Hematopoietic multipotent progenitor cell treated with erythropoietin and hydrocortisone succinate and interleukin-3 and kit ligand, for 15 days (in vitro differentiated cells): ENCODE measurements around the gene PTPN1.
"Not testable (repeated sequence)": the region's sequence is repeated elsewhere in the genome, so short reads cannot be mapped to it uniquely, and the experiment has no call there.

Experiments
- DNase-seq: peaks from one replicate; pipeline ENCODE4 v3.0.0-alpha.2; 2015; ENCODE audit warnings: low spot score

Gene PTPN1

GRCh38 chr20:50532221-50532620 lies 22.0 kb downstream of the PTPN1 start:
- no peak for DNase-seq

GRCh38 chr20:50533061-50533460 lies 22.9 kb downstream of the PTPN1 start:
- no peak for DNase-seq

- DNase-seq = no peak
These were observed 23.3 kb downstream of the PTPN1 start for GRCh38 chr20:50533464-50533863.

- no peak for DNase-seq
These were observed 24.4 kb downstream of the PTPN1 start for GRCh38 chr20:50534567-50534966.

DNA sequence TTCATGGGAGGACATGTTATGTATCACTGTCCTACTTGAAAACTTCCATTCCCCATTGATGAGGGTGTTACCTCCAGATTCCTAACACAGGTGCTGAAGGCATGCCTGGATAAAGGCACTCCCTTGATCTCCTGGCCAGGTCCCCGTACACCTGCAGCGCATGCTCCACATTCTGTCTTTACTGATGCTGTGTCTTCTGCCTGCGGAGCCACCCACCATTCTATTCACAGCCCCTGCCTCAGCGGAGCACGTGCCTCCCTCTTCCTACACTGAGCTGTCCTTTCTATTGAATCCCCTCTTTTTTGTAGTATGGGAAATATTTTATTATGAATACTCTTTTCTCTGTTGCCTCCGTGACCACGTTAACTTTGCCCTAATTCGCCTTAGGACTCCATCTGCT lies 25.0 kb downstream of the PTPN1 start:
- DNase-seq = no peak

- no peak for DNase-seq
These were observed 26.1 kb downstream of the PTPN1 start for GRCh38 chr20:50536333-50536732.

DNA sequence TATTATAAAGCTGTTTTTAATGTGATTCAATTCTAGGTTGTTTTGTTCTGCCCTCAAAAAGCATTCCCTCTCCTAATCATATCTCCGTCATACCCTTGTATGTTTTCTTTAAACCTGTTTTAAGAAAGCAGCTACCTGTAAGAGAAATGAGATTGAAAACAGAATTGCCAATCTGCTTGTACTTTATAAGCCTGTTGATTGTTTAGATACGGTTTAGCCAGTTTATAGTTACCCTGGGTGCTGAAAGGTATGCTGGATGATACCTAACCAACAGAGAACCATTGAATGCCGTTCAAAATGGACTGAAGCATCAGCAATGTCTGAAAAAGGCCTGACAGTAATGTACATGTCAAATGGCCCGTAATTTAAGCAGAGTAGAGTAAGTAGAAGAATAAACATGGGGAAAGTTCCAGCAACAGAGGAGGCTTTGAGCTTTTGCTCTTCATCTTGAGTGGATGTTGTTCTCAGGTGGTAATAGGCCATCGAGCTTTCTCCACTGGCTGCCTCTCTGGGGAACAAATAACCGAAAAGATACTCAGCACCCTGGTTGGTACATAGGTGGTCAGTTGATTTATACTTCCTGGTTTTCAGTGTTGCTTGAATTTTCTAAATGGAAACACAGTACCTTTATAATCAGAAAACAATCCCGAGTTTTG lies 27.5 kb downstream of the PTPN1 start:
- no peak for DNase-seq

GRCh38 chr20:50538276-50538675 lies 28.1 kb downstream of the PTPN1 start:
- no peak for DNase-seq

DNA sequence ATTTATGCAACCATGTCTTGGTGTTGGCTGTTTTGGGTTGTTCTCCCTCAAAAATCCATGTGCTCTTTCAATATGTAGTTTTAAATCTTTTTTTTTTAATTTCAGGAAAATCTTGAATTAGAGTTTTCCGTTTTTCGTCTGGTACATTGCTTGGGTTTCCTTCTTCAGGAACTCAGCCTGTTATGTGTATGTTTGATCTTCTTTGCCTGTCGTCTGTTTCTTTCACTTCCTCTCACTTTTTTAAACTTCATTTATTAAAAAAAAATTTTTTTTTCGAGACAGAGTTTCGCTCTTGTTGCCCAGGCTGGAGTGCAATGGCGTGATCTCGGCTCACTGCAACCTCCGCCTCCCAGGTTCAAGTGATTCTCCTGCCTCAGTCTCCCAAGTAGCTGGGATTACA lies 29.6 kb downstream of the PTPN1 start:
- DNase-seq = not testable (repeated sequence)

DNA sequence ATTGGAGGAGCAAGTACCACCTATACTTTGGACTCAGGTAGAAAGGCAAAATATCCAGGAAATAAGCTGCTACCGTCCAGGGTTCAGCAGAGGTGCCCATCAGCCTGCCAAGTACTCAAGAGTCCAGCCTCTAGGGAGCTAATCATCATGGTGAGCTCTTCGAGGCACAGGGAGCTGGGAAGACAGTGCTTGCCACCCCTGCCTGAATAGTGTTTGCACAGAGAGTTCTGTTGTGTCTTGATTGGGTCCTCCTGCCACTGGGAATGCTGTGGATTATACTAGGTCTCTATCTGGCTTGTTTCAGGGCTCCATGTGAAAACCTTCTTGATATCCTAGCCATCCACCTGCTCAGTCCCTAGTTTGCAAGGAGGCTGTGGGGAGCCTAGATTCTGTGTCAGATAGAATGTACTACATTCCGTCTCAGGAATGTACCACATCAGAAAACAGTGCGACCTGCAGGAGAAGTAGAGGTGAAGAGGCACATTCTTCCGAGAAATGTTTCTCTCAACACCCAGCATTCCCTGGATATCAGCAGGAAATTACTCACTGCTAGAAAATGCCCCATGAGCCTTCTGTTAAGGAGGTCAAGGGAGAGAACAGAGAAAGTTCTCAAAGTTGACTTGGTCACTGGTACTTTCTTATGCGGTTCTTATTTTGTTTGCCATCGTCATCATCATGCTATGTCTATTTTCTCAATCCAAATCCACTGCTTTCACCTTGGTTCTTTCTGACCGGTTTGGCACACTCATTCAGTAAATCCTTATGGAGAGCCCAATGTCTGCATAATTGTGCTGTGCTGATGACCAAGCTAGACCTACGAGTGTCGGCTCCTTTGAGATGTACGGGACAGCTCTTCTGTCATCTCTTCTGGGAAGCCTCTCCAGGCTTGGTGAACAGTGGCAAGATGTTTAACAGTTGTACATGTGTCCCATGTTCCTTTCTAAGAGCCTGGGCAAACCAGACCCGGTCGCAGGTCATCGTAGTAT lies 30.7 kb downstream of the PTPN1 start:
- no peak for DNase-seq

GRCh38 chr20:50541606-50542041 lies 31.4 kb downstream of the PTPN1 start:
- no peak for DNase-seq

DNA sequence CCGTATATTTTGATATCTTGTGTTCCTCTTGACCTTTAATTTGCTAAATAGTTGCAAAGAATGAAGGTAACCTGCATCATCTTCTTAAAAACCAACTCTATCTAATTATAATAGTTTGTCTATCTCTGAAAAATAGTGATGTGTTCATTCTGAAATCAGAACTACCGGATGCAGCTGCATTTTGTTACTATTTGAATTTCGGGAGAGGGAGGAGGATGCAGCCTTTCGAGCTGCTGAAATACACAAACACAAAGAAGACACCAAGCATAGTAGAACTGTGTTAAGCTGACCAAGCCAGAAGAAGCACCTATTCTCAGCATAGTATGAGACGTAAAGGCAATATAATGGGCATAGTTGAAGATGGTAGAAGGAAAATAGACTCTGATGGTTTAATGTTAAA lies 33.1 kb downstream of the PTPN1 start:
- no peak for DNase-seq

DNA sequence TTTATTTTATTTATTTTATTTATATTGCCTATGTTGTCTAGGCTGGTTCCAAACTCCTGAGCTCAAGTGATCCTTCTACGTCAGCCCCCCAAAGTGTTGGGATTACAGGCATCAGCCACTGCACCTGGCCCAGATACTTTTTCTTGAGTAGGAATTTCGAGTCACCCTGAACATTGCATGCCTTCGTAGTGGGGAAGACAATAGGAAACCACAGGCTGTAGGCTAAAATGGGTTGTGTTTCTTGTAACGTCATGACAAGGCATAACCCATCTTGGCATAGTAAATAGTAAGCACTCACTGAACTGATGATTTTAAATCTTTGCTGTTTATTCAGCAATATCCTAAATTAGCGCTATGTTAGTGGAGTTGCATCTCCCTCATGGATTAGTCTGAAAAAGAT lies 34.9 kb downstream of the PTPN1 start:
- no peak for DNase-seq

DNA sequence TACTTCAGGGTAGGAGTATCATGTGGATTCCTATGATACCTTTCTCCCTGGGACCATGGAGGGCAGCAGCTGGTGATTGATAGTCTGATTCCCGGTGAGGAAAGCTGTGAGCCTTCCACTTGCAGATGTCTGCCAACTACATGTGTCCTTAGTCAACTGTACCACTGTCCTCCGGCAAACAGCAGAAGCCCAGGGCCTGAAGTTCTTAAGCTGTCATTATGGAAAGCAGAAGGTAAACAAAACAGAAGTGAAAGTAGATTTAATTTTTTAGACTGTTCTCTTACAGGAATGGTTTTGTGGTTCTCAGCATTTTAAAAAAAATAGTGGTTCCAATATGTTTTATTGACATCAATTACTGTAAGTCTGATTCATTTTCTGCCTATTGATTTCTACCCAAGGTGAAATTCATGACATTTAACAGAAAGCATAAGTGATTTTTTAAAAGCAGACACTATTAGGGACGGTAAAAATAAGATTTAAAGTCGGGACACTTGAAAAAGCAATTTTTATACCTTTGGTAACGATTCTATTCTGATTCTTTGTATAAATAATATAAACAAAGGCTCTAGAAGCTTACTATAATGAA lies 36.6 kb downstream of the PTPN1 start:
- no peak for DNase-seq

DNA sequence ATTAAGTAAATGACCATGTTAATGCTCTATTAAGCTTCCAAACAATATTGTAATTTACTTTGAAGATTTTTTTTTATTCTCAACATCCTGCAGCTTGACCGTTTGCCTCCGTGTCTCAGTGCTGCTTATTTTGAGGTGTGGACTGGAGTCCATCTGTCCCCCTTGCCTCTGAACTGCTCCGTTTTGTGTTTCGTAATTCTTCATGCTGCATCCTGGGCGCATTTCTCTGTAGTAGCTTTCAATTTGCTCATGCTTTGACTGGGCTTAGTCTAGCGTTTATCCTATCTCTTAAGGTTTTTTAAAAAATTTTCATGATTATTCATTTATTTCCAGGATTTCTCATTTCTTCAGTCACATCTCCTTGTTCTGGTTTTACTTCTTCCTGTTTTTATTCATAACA lies 37.8 kb downstream of the PTPN1 start:
- DNase-seq = no peak

GRCh38 chr20:50548396-50548795 lies 38.2 kb downstream of the PTPN1 start:
- no peak for DNase-seq

GRCh38 chr20:50550531-50550930 lies 40.3 kb downstream of the PTPN1 start:
- DNase-seq = no peak

- no peak for DNase-seq
These were observed 41.1 kb downstream of the PTPN1 start for GRCh38 chr20:50551288-50551687.

DNA sequence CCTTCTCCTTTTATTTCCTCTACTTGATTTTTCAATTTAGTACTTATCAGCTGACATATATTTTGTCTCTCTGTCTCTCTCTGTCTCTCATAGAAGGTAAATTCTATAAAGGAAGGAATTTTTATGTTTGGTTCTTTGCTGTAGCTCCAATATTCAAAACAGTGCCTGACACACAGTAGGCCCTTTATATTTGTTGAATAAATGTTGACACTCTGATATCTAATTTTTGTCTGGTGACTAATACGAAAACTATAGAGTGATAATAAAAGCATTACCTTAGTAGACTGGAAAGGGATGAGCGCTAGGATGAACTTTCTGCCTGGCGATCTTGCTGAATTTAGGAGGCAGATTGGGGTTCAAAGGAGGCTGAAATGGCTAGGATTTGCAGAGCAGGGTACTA lies 42.8 kb downstream of the PTPN1 start:
- DNase-seq = no peak

- no peak for DNase-seq
These were observed 44.8 kb downstream of the PTPN1 start for GRCh38 chr20:50554694-50555579.

- no peak for DNase-seq
These were observed 45.5 kb downstream of the PTPN1 start for GRCh38 chr20:50555662-50556061.

DNA sequence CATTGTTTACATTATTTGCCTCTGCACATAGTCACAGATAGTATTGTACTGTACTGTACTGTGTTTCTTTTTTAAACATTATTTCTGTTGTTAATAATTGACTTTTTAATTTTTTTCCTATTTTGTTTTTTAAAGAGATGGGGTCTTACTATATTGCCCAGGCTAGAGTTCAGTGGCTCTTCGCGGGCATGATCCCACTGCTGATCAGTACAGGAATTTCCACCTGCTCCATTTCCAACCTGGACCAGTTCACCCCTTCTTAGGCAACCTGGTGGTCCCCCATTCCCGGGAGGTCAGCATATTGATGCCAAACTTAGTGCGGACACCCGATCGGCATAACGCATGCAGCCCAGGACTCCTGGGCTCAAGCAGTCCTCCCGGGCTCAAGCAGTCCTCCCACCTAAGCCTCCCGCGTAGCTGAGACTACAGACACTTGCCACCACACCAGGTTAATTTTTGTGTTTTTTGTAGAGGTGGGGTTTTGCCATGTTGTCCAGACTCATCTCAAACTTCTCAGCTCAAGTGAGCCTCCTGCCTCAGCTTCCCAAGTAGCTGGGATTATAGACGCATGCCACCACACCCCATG lies 47.5 kb downstream of the PTPN1 start:
- no peak for DNase-seq
